Keratinocyte (primary cell): ENCODE results near the gene RAB11B.

Experiments used
- CTCF ChIP-seq, 3 experiments: IDR thresholded peaks in 1 of 3; conservative IDR thresholded peaks in 1 of 3; optimal IDR thresholded peaks in 1 of 3; 2 replicates in 2 of 3; 3 replicates in 1 of 3; pipeline versions ENCODE3 to v1.5.1; 2011; ENCODE audit warnings: low read length in 3 of 3, mild to moderate bottlenecking in 3 of 3, moderate library complexity in 2 of 3, control low read depth in 1 of 3, inconsistent platforms in 1 of 3; ENCODE audit not compliant: insufficient read depth in 2 of 3; ENCODE audit errors: extremely low read depth in 1 of 3
- EZH2 ChIP-seq: IDR thresholded peaks from one replicate; pipeline ENCODE4 v1.6.1; 2012; ENCODE audit warnings: inconsistent platforms, mild to moderate bottlenecking, low read length, moderate library complexity

- no peak for TF ChIP-seq CTCF (optimal IDR thresholded peaks at IDR 0.05 in 1 of 3, IDR thresholded peaks at IDR 0.05 in 1 of 3, conservative IDR thresholded peaks at IDR 0.05 in 1 of 3; ENCODE audit: extremely low read depth in 1 of 3, insufficient read depth in 2 of 3, low read length in 3 of 3)
- no peak for TF ChIP-seq EZH2
Measured at GRCh38 chr19:8438236-8438635, 48.1 kb downstream of the RAB11B start.
